ENCODE results near the gene CAMK2A. TPM values are rescaled to one million over a fixed set of nuclear protein-coding genes. Genes with fewer than 3 reads are reported as not detected.

The CAMK2A gene
- total and polyA plus RNA-seq, 2 experiments from 2014 or later = 0.43 TPM; not detected in 1

- H3K27ac ChIP-seq = no peak overlapping the region
- H2AFZ ChIP-seq = no peak overlapping the region
- no peaks in the 10 kb centered on the region for H4K20me1 ChIP-seq (ENCODE audit: insufficient read depth)
- H3K4me1 ChIP-seq (ENCODE audit: insufficient read depth) = peaks cover 16% of the 10 kb centered on the region
- no peaks in the 10 kb centered on the region for H3K27me3 ChIP-seq (replicated peaks; ENCODE audit: insufficient read depth)
- H3K4me3 ChIP-seq = no peak overlapping the region
- no peak overlapping the region for H3K9ac ChIP-seq
- no peaks in the 10 kb centered on the region for H3K79me2 ChIP-seq (ENCODE audit: insufficient read depth)
- DNase-seq = no peak
- H3K36me3 ChIP-seq (ENCODE audit: low read depth) = no peaks in the 10 kb centered on the region
- no peaks in the 10 kb centered on the region for H3K9me2 ChIP-seq (ENCODE audit: insufficient read depth)
- H3K4me2 ChIP-seq (ENCODE audit: unreplicated experiment) = no peak overlapping the region
- peaks cover 12% of the 10 kb centered on the region; the same call in 1 of the 2 replicates for H3F3A ChIP-seq (ENCODE audit: insufficient read depth)
- WGBS, 2 experiments (ENCODE audit: low coverage in 1 of 2, low lambda C conversion rate in 2 of 2, missing lambda C conversion rate in 2 of 2) = 71 to 76% methylated on average over 6 of the region's 6 CpGs
- H3K9me3 ChIP-seq (ENCODE audit: low read depth) = no peaks in the 10 kb centered on the region
- in situ Hi-C loops (cut with MboI) = no loop called here
- TF ChIP-seq EZH2phosphoT487 (IDR thresholded peaks at IDR 0.05; ENCODE audit: insufficient read depth, low read depth) = no peak
- TF ChIP-seq EZH2 (IDR thresholded peaks at IDR 0.05; ENCODE audit: insufficient read depth, poor library complexity, severe bottlenecking) = no peak
These were observed 23.6 kb downstream of the CAMK2A start for GRCh38 chr5:150265870-150266383.

GRCh38 chr5:150264667-150265603, 24.6 kb downstream of the CAMK2A start:
- no peaks in the 10 kb centered on the region for H3K9me3 ChIP-seq (ENCODE audit: low read depth)
- H2AFZ ChIP-seq = no peak overlapping the region
- no peak for TF ChIP-seq EZH2phosphoT487 (IDR thresholded peaks at IDR 0.05; ENCODE audit: insufficient read depth, low read depth)
- TF ChIP-seq EZH2 (IDR thresholded peaks at IDR 0.05; ENCODE audit: insufficient read depth, poor library complexity, severe bottlenecking) = no peak
- H3K27ac ChIP-seq = no peak overlapping the region
- in situ Hi-C loops (cut with MboI) = no loop called here
- peaks cover 16% of the 10 kb centered on the region for H3K4me1 ChIP-seq (ENCODE audit: insufficient read depth)
- peaks cover 14% of the 10 kb centered on the region; the same call in 1 of the 2 replicates for H3F3A ChIP-seq (ENCODE audit: insufficient read depth)
- H3K27me3 ChIP-seq (replicated peaks; ENCODE audit: insufficient read depth) = no peaks in the 10 kb centered on the region
- no peak overlapping the region for H3K4me3 ChIP-seq
- no peaks in the 10 kb centered on the region for H3K9me2 ChIP-seq (ENCODE audit: insufficient read depth)
- H3K9ac ChIP-seq = no peak overlapping the region
- no peak overlapping the region for H3K4me2 ChIP-seq (ENCODE audit: unreplicated experiment)
- H3K79me2 ChIP-seq (ENCODE audit: insufficient read depth) = no peaks in the 10 kb centered on the region
- 92 to 96% methylated on average over 23 of the region's 23 CpGs for WGBS, 2 experiments (ENCODE audit: low coverage in 1 of 2, low lambda C conversion rate in 2 of 2, missing lambda C conversion rate in 2 of 2)
- no peaks in the 10 kb centered on the region for H4K20me1 ChIP-seq (ENCODE audit: insufficient read depth)
- no peaks in the 10 kb centered on the region for H3K36me3 ChIP-seq (ENCODE audit: low read depth)
- no peak for DNase-seq

GRCh38 chr5:150263801-150264621, 25.6 kb downstream of the CAMK2A start:
- Histone ChIP-seq H3K4me2 (ENCODE audit: unreplicated experiment) (peak overlapping the region; percentile 68), H3K9me2 (ENCODE audit: insufficient read depth) (no peaks in the 10 kb centered on the region), H3K27ac (peak overlapping the region; percentile 28; the same call in 1 of the 2 replicates), H4K20me1 (ENCODE audit: insufficient read depth) (no peaks in the 10 kb centered on the region), H2AFZ (0 out of 2 replicates have a peak overlapping the region, but pooled peaks have one; percentile 27), H3K4me1 (ENCODE audit: insufficient read depth) (peaks cover 16% of the 10 kb centered on the region), H3K79me2 (ENCODE audit: insufficient read depth) (no peaks in the 10 kb centered on the region), H3F3A (ENCODE audit: insufficient read depth) (peaks cover 14% of the 10 kb centered on the region; the same call in 1 of the 2 replicates), H3K4me3 (no peak overlapping the region), H3K9ac (peak overlapping the region; percentile 31), H3K9me3 (ENCODE audit: low read depth) (no peaks in the 10 kb centered on the region), H3K36me3 (ENCODE audit: low read depth) (no peaks in the 10 kb centered on the region), H3K27me3 (replicated peaks; ENCODE audit: insufficient read depth) (no peaks in the 10 kb centered on the region)
- TF ChIP-seq EZH2 (IDR thresholded peaks at IDR 0.05; ENCODE audit: insufficient read depth, poor library complexity, severe bottlenecking) (no peak), EZH2phosphoT487 (IDR thresholded peaks at IDR 0.05; ENCODE audit: insufficient read depth, low read depth) (no peak)
- in situ Hi-C loops (cut with MboI) = no loop called here
- DNase-seq = peak; percentile 92
- WGBS, 2 experiments (ENCODE audit: low coverage in 1 of 2, low lambda C conversion rate in 2 of 2, missing lambda C conversion rate in 2 of 2) = 41 to 42% methylated on average over 11 of the region's 11 CpGs

DNA sequence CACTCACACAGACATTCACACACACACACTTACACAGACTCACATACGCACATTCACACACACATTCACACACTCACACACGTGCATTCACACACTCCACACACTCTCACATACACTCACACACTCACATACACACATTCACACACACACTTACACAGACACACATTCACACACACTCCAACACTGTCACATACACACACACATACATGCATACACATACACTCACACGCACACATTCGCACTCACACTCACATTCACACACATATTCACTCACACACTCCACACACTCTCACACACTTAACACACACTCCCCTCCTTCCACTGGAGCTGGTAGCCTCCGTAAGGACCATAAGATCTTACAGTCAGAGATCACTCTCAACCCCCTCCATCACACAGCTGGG, 26.2 kb downstream of the CAMK2A start:
- whole genome bisulfite sequencing, 2 experiments (ENCODE audit: low coverage in 1 of 2, low lambda C conversion rate in 2 of 2, missing lambda C conversion rate in 2 of 2) = 50 to 61% methylated on average over 5 of the region's 5 CpGs
- Histone ChIP-seq H2AFZ (0 out of 2 replicates have a peak overlapping the region, but pooled peaks have one; percentile 27), H3K4me3 (no peak overlapping the region), H3K27ac (peak overlapping the region; percentile 28; the same call in 1 of the 2 replicates), H3K9ac (peak overlapping the region; percentile 31), H4K20me1 (ENCODE audit: insufficient read depth) (no peaks in the 10 kb centered on the region), H3K4me2 (ENCODE audit: unreplicated experiment) (peak overlapping the region; percentile 68), H3K9me2 (ENCODE audit: insufficient read depth) (no peaks in the 10 kb centered on the region), H3K9me3 (ENCODE audit: low read depth) (no peaks in the 10 kb centered on the region), H3F3A (ENCODE audit: insufficient read depth) (peaks cover 14% of the 10 kb centered on the region; the same call in 1 of the 2 replicates), H3K36me3 (ENCODE audit: low read depth) (no peaks in the 10 kb centered on the region), H3K27me3 (replicated peaks; ENCODE audit: insufficient read depth) (no peaks in the 10 kb centered on the region), H3K4me1 (ENCODE audit: insufficient read depth) (peaks cover 16% of the 10 kb centered on the region), H3K79me2 (ENCODE audit: insufficient read depth) (no peaks in the 10 kb centered on the region)
- TF ChIP-seq EZH2 (IDR thresholded peaks at IDR 0.05; ENCODE audit: insufficient read depth, poor library complexity, severe bottlenecking) = no peak
- TF ChIP-seq EZH2phosphoT487 (IDR thresholded peaks at IDR 0.05; ENCODE audit: insufficient read depth, low read depth) = no peak
- in situ Hi-C loops (cut with MboI) = no loop called here
- DNase-seq = no peak
